Vagina (tissue), 2 donors: ENCODE measurements around the gene FAM98C. TPM values are rescaled to one million over a fixed set of nuclear protein-coding genes. Genes with fewer than 3 reads are reported as not detected.

Source experiments
- DNase-seq, 2 donors: peaks; one replicate each; pipeline ENCODE4 v3.0.0-alpha.2; 2017; ENCODE audit errors: extremely low spot score in 2 of 2
- H3K27ac ChIP-seq: fragments of 200-600 bp; sonication (generic); one replicate; pipeline ENCODE4 v1.5.1; 2019
- H3K27me3 ChIP-seq: fragments of 200-600 bp; sonication (generic); one replicate; pipeline ENCODE4 v1.5.1; 2019
- H3K36me3 ChIP-seq, 2 donors: fragments of 200-600 bp; sonication (generic); one replicate each; pipeline ENCODE4 v1.5.1; 2017 to 2019
- H3K4me1 ChIP-seq: fragments of 200-600 bp; sonication (generic); one replicate; pipeline ENCODE4 v1.5.1; 2019
- H3K4me3 ChIP-seq, 2 donors: fragments of 200-600 bp; sonication (generic); 1 replicate in 1 of 2; 2 replicates in 1 of 2; pipeline ENCODE4 v1.5.1; 2016 to 2019
- H3K9me3 ChIP-seq: fragments of 200-600 bp; sonication (generic); one replicate; pipeline ENCODE4 v1.5.1; 2019
- CTCF ChIP-seq, 3 experiments: fragments of 450-650 bp in 2 of 3; fragments of 200-600 bp in 1 of 3; sonication (generic) in 1 of 3; IDR thresholded peaks; one replicate each; pipeline ENCODE4 v1.5.1; 2017 to 2019; ENCODE audit warnings: antibody characterized with exemption in 3 of 3, mild to moderate bottlenecking in 2 of 3, moderate library complexity in 2 of 3
- POLR2A ChIP-seq, 2 donors: fragments of 450-650 bp; IDR thresholded peaks; one replicate each; pipeline ENCODE4 v1.6.1; 2017; ENCODE audit warnings: antibody characterized with exemption in 2 of 2, mild to moderate bottlenecking in 2 of 2, moderate library complexity in 2 of 2
- POLR2AphosphoS5 ChIP-seq, 2 donors: sonication (generic); formaldehyde crosslinking; IDR thresholded peaks; one replicate each; pipeline ENCODE4 v1.9.0; 2017; ENCODE audit warnings: antibody characterized with exemption in 2 of 2, mild to moderate bottlenecking in 2 of 2, low read depth in 1 of 2; ENCODE audit not compliant: insufficient read depth in 1 of 2
- intact Hi-C: fragments of 100-400 bp; cut with DNase I; formaldehyde crosslinking; loops from one replicate; pipeline ENCODE4 v1.15.1; 2023
- total RNA-seq: library from RNA; depleted of rRNA; stranded (reverse); fragments of >200 nt; gene quantifications from one replicate; pipeline ENCODE4 v1.2.3, GENCODE V29; 2016

Gene FAM98C
- total RNA-seq, 1 donor from 2014 or later: 32.7 TPM

- H3K9me3 ChIP-seq: no peaks in the 10 kb centered on the region
- intact Hi-C loops: no loop called here
- no peak overlapping the region for H3K27ac ChIP-seq
- H3K4me1 ChIP-seq: peaks cover 41% of the 10 kb centered on the region
- H3K27me3 ChIP-seq: no peaks in the 10 kb centered on the region
- no peak for TF ChIP-seq POLR2AphosphoS5 (IDR thresholded peaks at IDR 0.05; ENCODE audit: insufficient read depth in 1 of 2, low read depth in 1 of 2)
- TF ChIP-seq CTCF (IDR thresholded peaks at IDR 0.05): no peak
- no peak for TF ChIP-seq POLR2A (IDR thresholded peaks at IDR 0.05)
- H3K4me3 ChIP-seq: no peak overlapping the region
- H3K36me3 ChIP-seq: no peaks in the 10 kb centered on the region
- DNase-seq: no peak
Measured at GRCh38 chr19:38391911-38392464, 10.9 kb upstream of the FAM98C start.

GRCh38 chr19:38392707-38393308 lies 10.1 kb upstream of the FAM98C start:
- intact Hi-C loops: no loop called here
- peaks cover 33% of the 10 kb centered on the region for H3K4me1 ChIP-seq
- no peaks in the 10 kb centered on the region for H3K36me3 ChIP-seq
- no peaks in the 10 kb centered on the region for H3K27me3 ChIP-seq
- no peak for TF ChIP-seq POLR2AphosphoS5 (IDR thresholded peaks at IDR 0.05; ENCODE audit: insufficient read depth in 1 of 2, low read depth in 1 of 2)
- TF ChIP-seq CTCF (IDR thresholded peaks at IDR 0.05): no peak
- TF ChIP-seq POLR2A (IDR thresholded peaks at IDR 0.05): no peak
- H3K27ac ChIP-seq: no peak overlapping the region
- H3K4me3 ChIP-seq: no peak overlapping the region
- no peak for DNase-seq
- no peaks in the 10 kb centered on the region for H3K9me3 ChIP-seq

- TF ChIP-seq POLR2AphosphoS5 (IDR thresholded peaks at IDR 0.05; ENCODE audit: insufficient read depth in 1 of 2, low read depth in 1 of 2) (no peak), POLR2A (IDR thresholded peaks at IDR 0.05) (no peak), CTCF (IDR thresholded peaks at IDR 0.05) (no peak)
- Histone ChIP-seq H3K4me1 (peaks cover 16% of the 10 kb centered on the region), H3K4me3 (no peak overlapping the region), H3K36me3 (no peaks in the 10 kb centered on the region), H3K9me3 (no peaks in the 10 kb centered on the region), H3K27me3 (no peaks in the 10 kb centered on the region), H3K27ac (no peak overlapping the region)
- DNase-seq: no peak
- intact Hi-C loops: no loop called here
Measured at GRCh38 chr19:38394488-38394887, 8.4 kb upstream of the FAM98C start.

GRCh38 chr19:38395381-38396114 lies 7.3 kb upstream of the FAM98C start:
- intact Hi-C loops: no loop called here
- DNase-seq: no peak
- no peaks in the 10 kb centered on the region for H3K36me3 ChIP-seq
- peaks cover 15% of the 10 kb centered on the region for H3K4me1 ChIP-seq
- H3K27me3 ChIP-seq: no peaks in the 10 kb centered on the region
- H3K27ac ChIP-seq: no peak overlapping the region
- H3K9me3 ChIP-seq: no peaks in the 10 kb centered on the region
- H3K4me3 ChIP-seq: peak overlapping the region; percentile 30 to 31
- no peak for TF ChIP-seq POLR2A (IDR thresholded peaks at IDR 0.05)
- TF ChIP-seq CTCF (IDR thresholded peaks at IDR 0.05): no peak
- no peak for TF ChIP-seq POLR2AphosphoS5 (IDR thresholded peaks at IDR 0.05; ENCODE audit: insufficient read depth in 1 of 2, low read depth in 1 of 2)

- H3K27ac ChIP-seq: no peak overlapping the region
- no peaks in the 10 kb centered on the region for H3K27me3 ChIP-seq
- no peak for TF ChIP-seq POLR2AphosphoS5 (IDR thresholded peaks at IDR 0.05; ENCODE audit: insufficient read depth in 1 of 2, low read depth in 1 of 2)
- no peak for TF ChIP-seq CTCF (IDR thresholded peaks at IDR 0.05)
- no peak for TF ChIP-seq POLR2A (IDR thresholded peaks at IDR 0.05)
- H3K36me3 ChIP-seq: no peaks in the 10 kb centered on the region
- H3K4me1 ChIP-seq: peaks cover 26% of the 10 kb centered on the region
- DNase-seq: no peak
- H3K9me3 ChIP-seq: no peaks in the 10 kb centered on the region
- no peak overlapping the region for H3K4me3 ChIP-seq
- intact Hi-C loops: no loop called here
Measured at GRCh38 chr19:38399081-38399480, 3.8 kb upstream of the FAM98C start.
